CD4-positive, alpha-beta T cell treated with Interleukin-4 for 1 hour (primary cell): Measurements from ENCODE around the gene SLC41A1.
A peak's percentile ranks its signal among the peaks of the same experiment; 100 is the strongest.

Experiments
- DNase-seq, 2 donors: peaks; one replicate each; pipeline ENCODE4 v3.0.0-alpha.2; 2020 to 2022

Gene SLC41A1

DNA sequence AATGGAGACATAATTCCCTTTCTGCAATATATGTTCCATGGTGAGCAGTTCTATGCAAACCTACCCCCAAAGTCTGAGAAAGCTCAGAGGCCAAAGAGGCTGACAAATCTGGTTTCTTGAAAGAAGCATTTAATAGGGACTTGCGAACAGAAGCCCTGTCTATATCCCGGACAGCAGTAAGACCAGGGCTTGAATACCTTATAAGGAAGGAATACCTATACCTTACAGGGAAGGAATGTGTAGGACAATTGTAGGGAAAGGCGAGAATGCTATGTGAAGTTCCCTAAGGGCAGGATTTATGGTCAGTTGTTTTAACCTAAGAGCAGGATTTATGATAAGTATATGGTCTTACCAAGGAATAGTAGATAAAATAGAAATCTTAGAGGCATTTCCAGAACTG lies 5.0 kb upstream of the SLC41A1 start:
- no peak for DNase-seq

DNA sequence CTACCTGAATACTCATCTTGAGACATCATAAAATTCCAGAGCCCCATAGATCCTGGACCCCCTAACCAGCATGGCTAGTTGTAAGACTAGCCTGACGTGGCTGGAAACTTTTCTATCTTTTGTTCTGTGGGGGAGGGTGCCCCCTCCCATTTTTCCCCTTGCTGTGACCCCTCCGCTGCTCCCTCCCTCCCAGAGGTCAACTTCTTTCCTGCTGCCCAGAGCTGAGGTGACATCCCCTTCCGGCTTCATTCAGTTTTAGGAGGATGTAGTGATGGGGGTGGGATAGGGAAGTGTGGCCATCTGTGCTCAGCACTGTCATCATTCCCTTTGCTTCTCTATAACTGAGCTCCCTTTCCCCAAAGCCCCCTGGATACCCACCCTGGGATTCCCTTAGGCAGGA lies 4.4 kb upstream of the SLC41A1 start:
- DNase-seq = no peak

- DNase-seq = peak in 1 of 2 donors; percentile 49
Observed at GRCh38 chr1:205813755-205814058, 709 bp upstream of the SLC41A1 start.

DNA sequence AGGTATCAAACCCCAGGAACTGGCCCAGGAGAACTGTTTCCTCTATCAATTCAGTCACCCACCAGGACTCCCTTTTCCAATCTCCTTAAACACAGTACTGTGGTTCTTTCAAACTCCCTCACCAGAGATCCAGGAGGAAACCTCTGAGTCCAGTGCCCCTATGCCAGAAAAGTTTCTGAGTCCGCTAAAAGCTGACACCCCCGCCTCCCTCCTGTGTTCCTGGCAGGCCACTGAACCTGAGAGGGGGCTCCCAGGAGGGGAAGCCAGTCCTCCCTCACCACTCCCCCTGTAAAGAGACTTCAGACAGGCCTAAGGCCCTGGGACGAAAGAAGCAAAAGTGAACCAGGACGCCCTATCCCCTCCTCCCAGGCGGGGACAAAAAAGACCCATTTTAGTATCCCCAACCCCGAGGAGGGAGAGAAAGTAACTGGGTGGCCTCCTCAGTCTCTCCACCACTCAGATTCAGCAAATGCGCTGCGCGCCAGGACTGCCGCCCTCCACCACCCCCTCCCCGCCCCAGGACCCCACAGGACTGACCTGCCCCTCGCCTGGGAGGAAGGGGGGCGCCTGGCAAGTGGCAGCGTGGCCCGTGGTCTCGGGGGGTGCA lies 624 bp downstream of the SLC41A1 start:
- no peak for DNase-seq

GRCh38 chr1:205811660-205812059 lies 1.3 kb downstream of the SLC41A1 start:
- DNase-seq = no peak

DNA sequence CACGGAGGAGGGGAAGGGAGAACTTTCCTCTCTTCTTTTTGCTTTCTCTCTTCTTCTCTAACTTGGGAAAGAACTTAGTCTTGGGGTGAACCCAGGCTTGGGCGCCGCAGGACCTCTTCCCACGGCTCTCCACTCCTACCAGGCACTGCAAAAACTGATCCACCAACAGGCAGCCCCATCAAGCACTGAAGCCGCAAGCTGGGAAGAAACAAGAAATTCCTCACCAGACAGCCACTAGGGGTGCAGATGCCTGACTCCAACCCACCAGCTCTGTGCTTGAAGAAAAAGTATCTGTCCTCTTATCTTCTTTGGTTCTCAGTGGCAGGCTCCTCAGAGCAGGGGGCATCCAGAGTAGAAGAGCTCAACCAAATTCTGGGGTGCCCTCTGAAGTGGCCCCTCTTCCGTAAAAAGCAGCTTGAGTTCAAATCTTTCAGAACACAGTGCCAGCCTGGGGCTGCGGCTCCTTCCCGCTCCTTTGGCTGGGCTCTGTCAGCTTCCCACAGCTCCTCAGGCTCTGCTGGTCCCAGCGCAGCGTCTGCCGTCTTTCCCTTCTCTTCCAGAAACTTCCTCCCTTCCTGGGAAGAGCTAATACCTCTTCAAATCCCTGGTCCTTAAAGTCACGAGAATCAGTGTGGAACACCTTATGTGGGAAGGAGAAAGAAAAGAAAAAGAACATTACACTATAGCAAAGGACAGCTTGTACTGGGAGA lies 2.4 kb downstream of the SLC41A1 start:
- DNase-seq = no peak

GRCh38 chr1:205809942-205810345 lies 3.1 kb downstream of the SLC41A1 start:
- no peak for DNase-seq

DNA sequence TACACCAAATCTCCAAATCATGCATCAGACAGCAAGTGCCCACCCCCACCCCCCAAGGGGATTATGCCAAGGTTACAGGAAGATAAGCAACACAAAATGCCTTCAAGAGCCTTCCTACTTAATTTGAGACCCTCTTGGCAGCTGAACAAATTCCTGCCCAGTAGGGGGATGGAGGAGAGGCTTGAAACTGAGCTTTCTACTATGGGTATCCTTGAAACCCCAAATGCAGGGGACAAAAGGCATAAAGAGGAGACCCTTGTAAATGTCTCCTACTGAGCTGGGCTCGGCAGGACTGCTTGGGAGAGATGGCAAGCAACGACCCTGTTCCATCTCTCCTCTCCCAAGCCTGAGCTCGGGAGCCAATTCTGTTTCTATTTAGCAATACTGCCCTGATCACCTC lies 3.5 kb downstream of the SLC41A1 start:
- DNase-seq = no peak

- peak in 1 of 2 donors; percentile 24 for DNase-seq
Observed at GRCh38 chr1:205805082-205805711, 7.8 kb downstream of the SLC41A1 start.

- no peak for DNase-seq
Observed at GRCh38 chr1:205804605-205805004, 8.4 kb downstream of the SLC41A1 start.

- DNase-seq = no peak
Observed at GRCh38 chr1:205803986-205804385, 9.0 kb downstream of the SLC41A1 start.

- DNase-seq = no peak
Observed at GRCh38 chr1:205802060-205802459, 10.9 kb downstream of the SLC41A1 start.

GRCh38 chr1:205800981-205801703 lies 11.9 kb downstream of the SLC41A1 start:
- no peak for DNase-seq

GRCh38 chr1:205800427-205800826 lies 12.6 kb downstream of the SLC41A1 start:
- no peak for DNase-seq

DNA sequence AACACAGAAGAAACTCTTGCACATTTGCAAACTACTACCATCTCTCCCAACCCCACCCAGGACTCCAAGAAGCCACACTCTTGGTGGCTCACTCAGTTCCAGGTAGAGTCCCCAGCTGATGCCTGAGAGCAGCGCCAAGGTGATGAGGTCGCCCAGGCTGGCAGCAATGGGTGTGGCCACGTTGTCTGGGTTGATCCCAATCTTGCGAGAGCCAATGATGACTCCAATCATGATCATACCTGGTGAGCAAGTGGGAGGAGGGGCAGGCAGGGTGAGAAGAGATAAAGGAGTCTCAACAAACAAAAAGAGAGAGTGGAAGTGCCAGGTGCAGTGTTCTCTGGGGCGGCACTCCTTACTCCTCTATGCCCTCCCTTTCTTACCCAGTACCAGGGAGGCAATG lies 14.4 kb downstream of the SLC41A1 start:
- DNase-seq = no peak

DNA sequence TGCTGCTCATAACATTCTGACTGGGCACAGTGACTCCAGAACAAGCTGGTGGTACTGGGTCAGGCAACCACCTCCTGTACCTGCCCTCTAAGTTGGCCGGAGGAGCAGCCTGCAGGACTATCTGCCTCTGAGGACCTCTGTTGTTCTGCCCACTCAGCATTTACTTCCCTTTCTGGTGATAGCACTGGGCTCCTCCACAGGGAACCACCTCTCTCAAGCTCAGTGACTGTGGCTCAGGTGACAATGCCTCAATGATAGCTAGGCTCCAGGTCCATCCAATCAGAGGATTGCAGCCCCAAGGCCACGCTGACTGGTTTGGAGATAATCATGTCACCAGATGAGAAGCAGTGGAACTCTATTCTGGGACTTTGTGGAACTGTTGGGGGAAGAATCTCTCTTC lies 15.8 kb downstream of the SLC41A1 start:
- no peak for DNase-seq

GRCh38 chr1:205794011-205794730 lies 18.8 kb downstream of the SLC41A1 start:
- DNase-seq = no peak

DNA sequence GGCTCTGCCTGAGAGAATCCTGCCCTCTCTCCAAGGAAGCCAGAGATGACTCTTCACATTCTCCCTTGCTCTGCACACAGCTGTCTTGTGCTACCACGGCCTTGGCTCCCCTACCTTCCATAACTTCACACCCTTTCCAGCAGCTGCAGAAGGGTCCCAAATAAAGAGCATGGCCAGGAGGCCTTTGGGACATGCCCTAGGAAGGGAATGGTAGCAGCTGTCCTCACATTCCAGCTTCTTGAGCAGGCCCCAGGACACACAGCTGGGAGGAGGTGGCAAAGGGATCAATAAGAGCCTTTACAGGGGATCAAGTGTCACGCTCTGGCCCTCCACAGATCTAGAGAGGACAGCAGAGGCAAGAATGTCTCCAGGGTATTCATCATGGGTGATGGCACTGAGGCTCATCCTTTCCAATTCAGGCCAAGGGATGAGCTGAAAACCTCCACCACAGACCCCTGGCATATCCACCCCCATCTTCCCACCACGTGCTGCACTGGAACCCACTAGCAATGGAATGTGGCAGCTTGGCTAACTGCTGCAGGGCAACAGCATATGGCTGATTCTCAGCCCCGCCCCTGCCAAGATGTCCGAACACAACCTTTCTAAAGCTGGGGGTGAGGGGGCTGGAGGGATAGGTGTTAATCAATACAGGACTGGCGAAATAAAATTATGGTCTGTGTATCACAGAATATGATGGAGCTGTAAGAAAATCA lies 19.9 kb downstream of the SLC41A1 start:
- DNase-seq = no peak

DNA sequence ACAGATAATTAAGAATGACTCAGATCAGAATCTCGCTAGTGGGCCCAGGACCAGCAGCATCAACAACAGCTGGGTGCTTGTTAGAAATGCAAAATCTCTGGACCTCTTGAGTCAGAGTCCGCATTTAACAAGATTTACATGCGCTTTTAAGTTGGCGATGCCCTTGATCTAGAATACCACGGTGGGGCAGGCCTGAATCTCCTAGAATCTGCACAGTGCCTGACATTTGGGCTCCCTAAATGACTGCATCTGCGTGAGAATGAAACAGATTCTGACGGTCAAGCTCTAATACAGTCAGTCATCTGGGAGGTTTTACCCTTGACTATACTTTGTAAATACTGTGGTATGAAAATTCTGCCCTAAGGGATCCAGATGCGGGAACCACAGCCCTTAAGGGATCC lies 20.5 kb downstream of the SLC41A1 start:
- no peak for DNase-seq

GRCh38 chr1:205791568-205792180 lies 21.3 kb downstream of the SLC41A1 start:
- peak; percentile 64 to 69 for DNase-seq

- no peak for DNase-seq
Observed at GRCh38 chr1:205787287-205787916, 25.6 kb downstream of the SLC41A1 start.

DNA sequence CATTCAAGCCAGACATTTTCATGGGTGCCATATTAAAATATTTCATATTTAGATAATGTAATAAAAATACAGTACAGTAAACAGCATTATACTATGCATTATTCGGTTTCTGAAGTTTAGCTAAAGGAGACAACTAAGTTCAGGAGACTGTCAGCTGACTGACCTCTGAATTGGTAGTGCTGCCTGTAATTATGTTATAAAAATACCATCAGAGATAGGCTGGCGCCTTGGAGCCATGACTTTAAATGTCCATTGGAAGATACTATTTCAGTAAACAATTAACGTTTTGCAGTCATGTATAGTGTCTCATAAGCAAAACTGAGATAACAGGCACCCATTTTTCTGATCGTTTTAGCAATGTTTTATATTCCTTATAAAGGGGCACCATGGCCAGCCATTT lies 26.4 kb downstream of the SLC41A1 start:
- no peak for DNase-seq
